Heart left ventricle (tissue), 16 donors: ENCODE data around the gene UBIAD1. TPM values are rescaled to one million over a fixed set of nuclear protein-coding genes. Genes with fewer than 3 reads are reported as not detected.

Experiments used
- ATAC-seq, 4 donors: fragments of 200-7000 bp; cut with Tn5 transposase; one replicate each; pipeline ENCODE4 v1.9.1; 2020 to 2022; ENCODE audit warnings: moderate library complexity in 4 of 4, mild to moderate bottlenecking in 3 of 4, moderate number of reproducible peaks in 1 of 4
- DNase-seq, 5 donors: peaks; one replicate each; pipeline ENCODE4 v3.0.0-alpha.2; 2020
- H3K27ac ChIP-seq, 12 donors: fragments of 200-600 bp; sonication (generic) in 4 of 12; one replicate each; pipeline versions ENCODE4 v1.5.0 to v1.8.0; 2016 to 2022; ENCODE audit warnings: mild to moderate bottlenecking in 2 of 12
- H3K27me3 ChIP-seq, 9 donors: fragments of 200-600 bp; sonication (generic) in 2 of 9; one replicate each; pipeline versions ENCODE4 v1.5.1 to v1.8.0; 2016 to 2022; ENCODE audit warnings: mild to moderate bottlenecking in 3 of 9
- H3K36me3 ChIP-seq, 9 donors: fragments of 200-600 bp; sonication (generic) in 2 of 9; one replicate each; pipeline versions ENCODE4 v1.5.0 to v1.8.0; 2018 to 2022; ENCODE audit warnings: mild to moderate bottlenecking in 2 of 9
- H3K4me1 ChIP-seq, 12 donors: fragments of 200-600 bp; sonication (generic) in 4 of 12; one replicate each; pipeline versions ENCODE4 v1.5.0 to v1.8.0; 2016 to 2022; ENCODE audit warnings: mild to moderate bottlenecking in 3 of 12
- H3K4me3 ChIP-seq, 12 donors: fragments of 200-600 bp; sonication (generic) in 4 of 12; one replicate each; pipeline versions ENCODE4 v1.5.0 to v1.8.0; 2017 to 2022; ENCODE audit warnings: mild to moderate bottlenecking in 9 of 12, moderate library complexity in 4 of 12
- H3K9me3 ChIP-seq, 12 donors: fragments of 200-600 bp; sonication (generic) in 4 of 12; one replicate each; pipeline versions ENCODE4 v1.5.0 to v1.8.0; 2016 to 2022; ENCODE audit warnings: mild to moderate bottlenecking in 1 of 12
- POLR2A ChIP-seq, 2 donors: fragments of 450-650 bp; IDR thresholded peaks; one replicate each; pipeline ENCODE4 v1.6.1; 2017; ENCODE audit warnings: antibody characterized with exemption in 2 of 2, mild to moderate bottlenecking in 2 of 2, moderate library complexity in 2 of 2
- WGBS, 4 donors: extraction: QIAGEN DNeasy Blood & Tissue Kit in 2 of 4; methylation state at CpG; one replicate each; pipeline versions ENCODE4 v1.1.5 to v1.1.7; 2013 to 2018; 5-methylcytosine and 5-hydroxymethylcytosine counted together
- intact Hi-C, 10 donors: fragments of 100-400 bp; cut with DNase I; formaldehyde crosslinking; loops; one replicate each; pipeline versions ENCODE4 v1.11.1 to v1.14.2; 2022
- polyA plus RNA-seq, 2 donors: library from polyadenylated mRNA; stranded (reverse); fragments of 200-250 nt; gene quantifications; one replicate each; pipeline ENCODE4 v1.2.3, GENCODE V29; 2013
- total RNA-seq, 9 donors: library from RNA; depleted of rRNA in 2 of 9; stranded (reverse); fragments of >200 nt in 2 of 9; fragmentation: NEBNext Ultra II Directional in 3 of 9; extraction: Animal tissue kit (Norgen Biotek cat#: 25700) in 3 of 9; gene quantifications; one replicate each; pipeline versions ENCODE4 v1.1.0 to v1.2.4, GENCODE V29; 2016 to 2023
- TF ChIP-seq, protein P1 (sequence below), 12 donors: fragments of 200-600 bp; sonication (generic) in 4 of 12; IDR thresholded peaks; one replicate each; pipeline versions ENCODE4 v1.5.0 to v1.8.0; 2018 to 2022; ENCODE audit warnings: antibody characterized with exemption in 12 of 12, mild to moderate bottlenecking in 5 of 12
- donor health status: ischemic (EF 13 %, LVEDD 7.1; RV severe dilation, severe dysfunction).
- donor health status: healthy with polysubstance abuse.
- donor health status: DM: no; HTN: yes; CAD: no.
- donor health status: DM: no; HTN: no; CAD: no.
- donor health status: ischemic (EF 25% LVEDD 6.9; RV normal size, moderate dysfunction).
- donor health status: ischemic (EF 25% LVEDD 5.7; RV mildly dilated, moderate dysfunction).
- donor health status: healthy.
- donor health status: DM: yes; HTN: yes; CAD: no.
- donor health status: ischemic (EF 35%, LVEDD 5.7; RV mildly dilated, moderate dysfunction).
- donor health status: nonischemic (EF 11% LVEDD 7.7; RV severe dilation, severe dysfunction).
- donor health status: DM: yes; HTN: yes; CAD: no.
- donor health status: PGD.
- donor health status: ischemic (EF 29% LVEDD 5.4; RV normal size, mild dysfunction).
- donor health status: nonischemic (EF 23%, LVEDD 6.1; RV moderate dilation, normal function).

The UBIAD1 gene
- total and polyA plus RNA-seq, 11 donors, result 5.3 to 19.4 (median 11.6) TPM

DNA sequence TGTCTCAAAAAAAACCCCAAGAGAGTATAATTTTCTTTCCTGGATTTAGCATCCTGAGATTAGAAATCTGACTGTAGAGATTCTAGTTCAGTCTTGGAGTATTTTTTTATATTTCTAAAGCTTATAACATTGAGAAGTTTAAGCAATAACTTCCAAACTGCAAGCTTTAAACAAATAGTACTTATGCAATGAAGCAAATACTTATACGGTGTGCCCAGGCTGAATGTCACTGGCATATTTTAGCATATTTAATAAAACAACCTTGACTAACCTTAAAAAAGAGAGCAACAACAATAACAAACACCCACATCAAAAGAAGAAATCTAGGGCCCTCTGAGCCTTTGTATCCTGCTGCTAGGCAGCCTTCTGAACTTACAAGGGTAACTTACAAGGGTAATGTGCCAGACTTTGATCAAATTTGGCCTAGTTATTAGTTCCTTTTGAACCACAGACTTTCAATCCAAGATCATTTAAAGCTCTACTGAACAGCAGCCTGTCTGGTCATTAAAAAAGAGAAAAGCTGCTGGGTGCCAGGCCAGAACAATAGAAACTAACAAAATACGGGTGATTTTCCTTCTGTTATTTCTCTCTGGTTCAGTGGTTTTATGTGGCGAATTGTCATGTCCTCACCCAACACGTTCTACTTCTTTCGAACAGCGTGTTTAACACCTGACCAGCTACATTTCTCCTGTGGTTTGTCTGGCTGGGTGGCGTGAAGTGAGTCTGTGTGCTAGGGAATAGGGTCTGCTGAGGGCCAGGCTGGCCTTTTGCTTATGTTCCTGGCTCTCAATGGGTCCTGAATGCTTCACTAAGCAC, 26.9 kb upstream of the UBIAD1 start:
- no peak for DNase-seq
- H3K36me3 ChIP-seq, result peaks cover 0 to 87% (median 81%) of the 10 kb centered on the region in 9 donors

DNA sequence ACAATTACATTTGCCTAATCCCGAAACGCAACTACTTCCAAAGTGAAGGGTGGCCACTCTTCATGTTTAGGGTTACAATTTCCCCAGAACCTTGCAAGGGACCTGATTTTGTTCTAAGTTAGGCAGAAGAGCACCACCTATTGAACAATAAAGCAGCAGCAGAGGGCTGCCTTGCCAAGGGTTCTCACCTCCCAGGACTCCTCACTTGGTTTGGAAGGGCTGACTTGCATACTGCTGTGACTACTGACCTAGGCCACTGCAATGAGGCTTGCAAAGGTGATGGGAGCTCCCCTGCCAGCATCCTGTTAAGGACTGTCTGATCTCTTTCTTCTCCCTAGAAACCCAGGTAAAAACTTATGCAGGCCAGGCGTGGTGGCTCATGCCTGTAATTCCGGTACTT, 24.8 kb upstream of the UBIAD1 start:
- Histone ChIP-seq H3K27me3 (no peaks in the 10 kb centered on the region), H3K4me3 (no peak overlapping the region), H3K4me1 (no peaks in the 10 kb centered on the region), H3K36me3 (peaks cover 0 to 87% (median 81%) of the 10 kb centered on the region in 9 donors), H3K9me3 (no peaks in the 10 kb centered on the region), H3K27ac (no peak overlapping the region)
- DNase-seq (no peak), ATAC-seq (no peak)
- WGBS, 4 donors, result 94 to 97% (median 96%) methylated on average over 4 of the region's 4 CpGs
- intact Hi-C loops, result loop anchor here in 1 of 10 donors (10.0 kb wide), 1 partner anchor 213 kb away; no protein-coding TSS in a partner anchor
- no peak for TF ChIP-seq POLR2A (IDR thresholded peaks at IDR 0.05)
- TF ChIP-seq, protein P1, sequence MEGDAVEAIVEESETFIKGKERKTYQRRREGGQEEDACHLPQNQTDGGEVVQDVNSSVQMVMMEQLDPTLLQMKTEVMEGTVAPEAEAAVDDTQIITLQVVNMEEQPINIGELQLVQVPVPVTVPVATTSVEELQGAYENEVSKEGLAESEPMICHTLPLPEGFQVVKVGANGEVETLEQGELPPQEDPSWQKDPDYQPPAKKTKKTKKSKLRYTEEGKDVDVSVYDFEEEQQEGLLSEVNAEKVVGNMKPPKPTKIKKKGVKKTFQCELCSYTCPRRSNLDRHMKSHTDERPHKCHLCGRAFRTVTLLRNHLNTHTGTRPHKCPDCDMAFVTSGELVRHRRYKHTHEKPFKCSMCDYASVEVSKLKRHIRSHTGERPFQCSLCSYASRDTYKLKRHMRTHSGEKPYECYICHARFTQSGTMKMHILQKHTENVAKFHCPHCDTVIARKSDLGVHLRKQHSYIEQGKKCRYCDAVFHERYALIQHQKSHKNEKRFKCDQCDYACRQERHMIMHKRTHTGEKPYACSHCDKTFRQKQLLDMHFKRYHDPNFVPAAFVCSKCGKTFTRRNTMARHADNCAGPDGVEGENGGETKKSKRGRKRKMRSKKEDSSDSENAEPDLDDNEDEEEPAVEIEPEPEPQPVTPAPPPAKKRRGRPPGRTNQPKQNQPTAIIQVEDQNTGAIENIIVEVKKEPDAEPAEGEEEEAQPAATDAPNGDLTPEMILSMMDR (IDR thresholded peaks at IDR 0.05), result no peak

More for the DNA sequence above, 26.9 kb upstream of the UBIAD1 start:
- Histone ChIP-seq H3K27me3 (no peaks in the 10 kb centered on the region), H3K27ac (no peak overlapping the region), H3K4me1 (no peaks in the 10 kb centered on the region), H3K4me3 (no peak overlapping the region), H3K9me3 (no peaks in the 10 kb centered on the region)
- intact Hi-C loops, result loop anchor here in 2 of 10 donors (2.0 to 10.0 kb wide), 2 partner anchors 211 to 399 kb away; no protein-coding TSS in a partner anchor
- TF ChIP-seq POLR2A (IDR thresholded peaks at IDR 0.05), result no peak
- TF ChIP-seq, protein P1 (IDR thresholded peaks at IDR 0.05), result no peak
- 87 to 97% (median 96%) methylated on average over 7 of the region's 7 CpGs for WGBS, 4 donors
- no peak for ATAC-seq

DNA sequence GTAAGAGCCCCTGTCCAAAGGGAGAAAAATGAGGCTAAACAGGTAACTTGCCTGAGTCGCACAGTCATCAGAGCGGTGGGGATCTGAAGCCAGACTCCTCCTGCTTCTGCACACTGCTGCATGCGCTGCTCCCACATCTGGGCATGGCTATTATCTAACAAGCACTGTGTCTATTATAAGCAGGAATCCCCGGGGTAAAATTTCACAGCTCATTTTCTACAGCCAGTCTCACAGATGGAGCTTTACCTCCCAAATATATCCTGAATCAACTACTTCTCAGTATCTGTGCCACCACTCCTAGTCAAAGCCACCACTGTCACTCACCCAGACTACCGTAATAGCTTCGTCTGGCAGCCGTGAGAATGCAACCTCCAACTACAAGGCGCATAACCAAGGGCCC, 20.5 kb upstream of the UBIAD1 start:
- DNase-seq (no peak), ATAC-seq (no peak)
- intact Hi-C loops, result loop anchor here in 1 of 10 donors (5.0 kb wide), 1 partner anchor 395 kb away; no protein-coding TSS in a partner anchor
- 92 to 95% (median 95%) methylated on average over 8 of the region's 8 CpGs for WGBS, 4 donors
- H3K9me3 ChIP-seq, result no peaks in the 10 kb centered on the region
- no peaks in the 10 kb centered on the region for H3K4me1 ChIP-seq
- H3K4me3 ChIP-seq, result no peak overlapping the region
- H3K36me3 ChIP-seq, result peaks cover 7 to 89% (median 84%) of the 10 kb centered on the region in 9 donors
- no peak overlapping the region for H3K27ac ChIP-seq
- no peak for TF ChIP-seq POLR2A (IDR thresholded peaks at IDR 0.05)
- TF ChIP-seq, protein P1 (IDR thresholded peaks at IDR 0.05), result no peak
- H3K27me3 ChIP-seq, result no peaks in the 10 kb centered on the region

DNA sequence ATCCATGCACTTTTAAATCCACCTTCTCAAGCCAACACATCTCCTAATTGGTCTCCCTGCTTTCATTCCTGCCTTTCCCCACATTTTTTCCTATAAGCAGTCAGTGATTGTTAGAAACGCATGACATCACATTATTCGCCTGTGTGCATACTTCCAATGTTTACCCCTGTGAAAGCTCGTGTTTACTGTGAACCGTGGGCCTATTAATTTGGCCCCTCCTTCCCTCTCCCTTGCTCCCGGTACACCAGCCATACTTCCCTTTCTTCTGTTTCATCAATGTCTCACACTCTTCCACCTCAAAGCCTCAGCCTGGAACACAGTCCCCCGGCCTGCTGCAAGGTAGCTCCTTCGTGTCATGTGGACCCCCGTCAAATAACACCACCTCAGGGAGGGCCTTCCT, 19.8 kb upstream of the UBIAD1 start:
- DNase-seq (no peak), ATAC-seq (no peak)
- no peak overlapping the region for H3K27ac ChIP-seq
- peaks cover 7 to 89% (median 84%) of the 10 kb centered on the region in 9 donors for H3K36me3 ChIP-seq
- H3K27me3 ChIP-seq, result no peaks in the 10 kb centered on the region
- TF ChIP-seq, protein P1 (IDR thresholded peaks at IDR 0.05), result no peak
- no peak for TF ChIP-seq POLR2A (IDR thresholded peaks at IDR 0.05)
- intact Hi-C loops, result loop anchor here in 1 of 10 donors (5.0 kb wide), 1 partner anchor 394 kb away; no protein-coding TSS in a partner anchor
- H3K4me1 ChIP-seq, result no peaks in the 10 kb centered on the region
- 91 to 92% (median 91%) methylated on average over 8 of the region's 8 CpGs for WGBS, 4 donors
- no peak overlapping the region for H3K4me3 ChIP-seq
- H3K9me3 ChIP-seq, result no peaks in the 10 kb centered on the region
